Measurements from ENCODE around the gene GRAP.

The GRAP gene

DNA sequence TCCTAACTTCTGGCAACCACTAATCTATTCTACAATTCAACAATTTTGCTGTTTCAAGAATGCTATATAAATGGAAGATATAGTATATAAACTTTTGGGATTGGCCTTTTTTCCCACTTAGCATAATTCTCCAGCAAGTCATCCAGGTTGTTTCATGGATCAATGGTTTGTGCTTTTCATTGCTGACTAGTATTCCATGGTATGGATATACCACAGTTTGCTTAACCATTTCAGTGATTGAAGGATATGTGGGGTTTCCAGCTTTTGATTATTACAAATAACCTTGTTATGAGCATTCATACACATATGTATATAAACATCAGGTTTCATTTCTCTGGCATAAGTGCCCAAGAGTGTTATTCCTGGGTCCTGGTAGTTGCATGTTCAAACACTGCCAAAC lies 40.1 kb downstream of the GRAP start:
- DNase-seq (ENCODE audit: low spot score) = no peak
- TF ChIP-seq, protein P1, sequence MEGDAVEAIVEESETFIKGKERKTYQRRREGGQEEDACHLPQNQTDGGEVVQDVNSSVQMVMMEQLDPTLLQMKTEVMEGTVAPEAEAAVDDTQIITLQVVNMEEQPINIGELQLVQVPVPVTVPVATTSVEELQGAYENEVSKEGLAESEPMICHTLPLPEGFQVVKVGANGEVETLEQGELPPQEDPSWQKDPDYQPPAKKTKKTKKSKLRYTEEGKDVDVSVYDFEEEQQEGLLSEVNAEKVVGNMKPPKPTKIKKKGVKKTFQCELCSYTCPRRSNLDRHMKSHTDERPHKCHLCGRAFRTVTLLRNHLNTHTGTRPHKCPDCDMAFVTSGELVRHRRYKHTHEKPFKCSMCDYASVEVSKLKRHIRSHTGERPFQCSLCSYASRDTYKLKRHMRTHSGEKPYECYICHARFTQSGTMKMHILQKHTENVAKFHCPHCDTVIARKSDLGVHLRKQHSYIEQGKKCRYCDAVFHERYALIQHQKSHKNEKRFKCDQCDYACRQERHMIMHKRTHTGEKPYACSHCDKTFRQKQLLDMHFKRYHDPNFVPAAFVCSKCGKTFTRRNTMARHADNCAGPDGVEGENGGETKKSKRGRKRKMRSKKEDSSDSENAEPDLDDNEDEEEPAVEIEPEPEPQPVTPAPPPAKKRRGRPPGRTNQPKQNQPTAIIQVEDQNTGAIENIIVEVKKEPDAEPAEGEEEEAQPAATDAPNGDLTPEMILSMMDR (IDR thresholded peaks at IDR 0.05; ENCODE audit: extremely low read depth, missing control alignments) = no peak

- DNase-seq (ENCODE audit: low spot score) = no peak
- TF ChIP-seq, protein P1 (IDR thresholded peaks at IDR 0.05; ENCODE audit: extremely low read depth, missing control alignments) = no peak
These were observed 40.8 kb downstream of the GRAP start for GRCh38 chr17:19005789-19006430.

DNA sequence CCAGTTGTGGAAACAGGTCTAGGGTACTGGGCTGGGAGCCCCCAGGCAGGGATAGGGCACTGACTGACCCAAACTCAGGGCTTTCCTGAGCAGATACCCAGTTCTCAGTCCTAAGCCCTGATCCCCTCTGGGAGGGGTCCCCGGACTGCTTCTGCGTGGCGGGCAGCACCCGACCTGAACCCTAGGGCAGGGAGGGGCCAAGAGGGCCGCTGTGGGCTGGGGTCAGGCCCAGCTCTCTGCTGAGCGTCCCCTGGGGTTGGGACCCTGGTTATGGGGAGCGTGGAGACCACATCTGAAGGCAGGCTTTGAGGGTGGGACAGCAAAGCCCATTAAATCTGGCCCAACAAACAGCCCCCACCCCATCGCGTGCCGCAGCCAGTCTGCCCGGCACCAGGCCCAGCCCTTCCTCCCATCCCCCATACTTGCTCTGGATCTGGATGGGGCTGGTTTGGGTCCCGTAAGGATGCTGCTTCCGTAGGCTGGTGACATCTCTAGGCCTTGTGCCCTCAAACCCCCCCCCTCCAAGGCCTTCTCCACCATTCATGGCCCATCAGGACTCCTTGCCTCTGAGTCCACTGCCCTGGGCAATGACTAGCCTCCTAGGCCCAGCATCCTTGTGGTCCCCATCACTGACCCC lies 41.5 kb downstream of the GRAP start:
- no peak for DNase-seq (ENCODE audit: low spot score)
- TF ChIP-seq, protein P1 (IDR thresholded peaks at IDR 0.05; ENCODE audit: extremely low read depth, missing control alignments) = no peak

DNA sequence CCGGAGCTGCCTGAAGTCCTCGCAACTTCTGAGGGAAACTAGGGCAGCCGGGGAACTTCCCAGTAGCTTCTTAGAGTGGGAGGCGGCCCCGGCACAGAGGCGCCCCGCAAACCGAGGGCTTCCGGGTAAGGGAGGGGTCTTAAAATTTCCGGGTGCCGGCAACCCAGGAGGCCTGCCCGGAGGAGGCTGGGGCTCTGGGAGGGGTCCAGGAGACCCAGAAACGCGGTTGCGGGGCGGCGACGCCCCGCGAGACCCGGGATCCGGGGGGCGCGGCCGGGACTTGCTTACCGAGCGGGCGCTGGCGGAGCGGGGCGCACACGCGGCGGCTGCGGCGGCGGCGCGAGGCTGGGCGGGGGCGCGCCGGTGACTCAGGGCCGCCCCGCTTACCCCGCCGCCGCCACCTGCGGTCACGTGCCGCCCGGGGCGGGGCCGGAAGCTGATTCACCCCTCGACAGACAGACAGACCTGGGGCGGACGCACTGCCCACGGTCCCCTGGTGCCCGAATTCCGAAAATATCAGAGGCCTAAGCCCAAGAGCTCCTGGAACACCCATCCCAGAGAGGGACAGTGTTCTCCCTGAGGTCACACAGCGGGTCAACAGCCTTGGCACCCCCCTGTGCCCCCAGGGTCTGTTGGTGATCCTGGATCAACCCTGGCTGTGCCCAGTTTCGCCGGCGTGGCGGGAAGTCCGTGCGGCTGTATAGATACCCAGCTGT lies 42.2 kb downstream of the GRAP start, which contains the start of gene FAM83G:
FAM83G (minus strand) TSS at position 344 of the 716 bp plus-strand sequence. CDS start 723 bp downstream, outside the sequence.
- TF ChIP-seq, protein P1 (IDR thresholded peaks at IDR 0.05; ENCODE audit: extremely low read depth, missing control alignments) = no peak
- DNase-seq (ENCODE audit: low spot score) = peak; percentile 94

DNA sequence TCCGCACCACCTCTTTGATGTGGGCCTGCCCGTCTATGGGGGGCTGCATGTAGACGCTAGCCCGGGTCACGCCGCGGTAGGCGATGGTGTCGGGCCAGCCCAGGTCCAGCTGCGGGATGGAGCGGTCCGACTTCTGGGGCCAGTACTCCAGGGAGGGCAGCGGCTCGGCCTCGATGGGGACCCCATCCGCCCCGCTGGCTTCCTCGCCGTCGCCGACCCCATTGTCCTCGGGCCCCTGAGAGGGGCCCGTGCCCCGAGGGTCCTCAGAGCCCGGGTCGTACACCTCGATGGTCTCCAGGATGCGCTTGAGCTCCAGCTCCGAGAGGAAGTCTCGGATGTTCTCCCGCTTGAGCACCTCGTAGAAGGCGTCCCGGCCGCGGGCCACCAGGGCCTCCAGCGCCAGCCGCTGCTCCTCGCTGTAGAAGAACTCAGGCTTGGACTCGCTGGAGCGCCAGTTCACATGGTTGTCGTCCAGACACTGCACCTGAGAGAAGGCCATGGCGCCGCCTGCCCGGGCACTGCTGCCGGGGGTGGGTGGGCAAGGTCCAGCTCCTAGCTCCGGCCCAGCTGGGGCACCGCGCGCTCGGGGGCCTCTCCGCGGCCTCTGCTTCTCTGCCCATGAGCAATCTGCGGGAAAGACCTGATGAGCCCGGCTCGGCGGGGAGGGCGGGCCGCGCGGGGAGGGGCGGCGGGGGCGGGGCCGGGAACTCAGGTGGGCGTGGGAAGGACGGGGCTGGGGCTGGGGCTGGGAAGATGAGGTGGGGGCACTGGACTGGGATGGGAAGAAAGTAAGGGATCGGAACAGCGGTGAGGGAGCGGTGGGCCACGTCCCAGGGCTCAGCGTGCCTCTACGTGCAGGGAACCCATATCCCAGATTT lies 43.0 kb downstream of the GRAP start:
- peak; percentile 83 for DNase-seq (ENCODE audit: low spot score)
- TF ChIP-seq, protein P1 (IDR thresholded peaks at IDR 0.05; ENCODE audit: extremely low read depth, missing control alignments) = no peak

DNA sequence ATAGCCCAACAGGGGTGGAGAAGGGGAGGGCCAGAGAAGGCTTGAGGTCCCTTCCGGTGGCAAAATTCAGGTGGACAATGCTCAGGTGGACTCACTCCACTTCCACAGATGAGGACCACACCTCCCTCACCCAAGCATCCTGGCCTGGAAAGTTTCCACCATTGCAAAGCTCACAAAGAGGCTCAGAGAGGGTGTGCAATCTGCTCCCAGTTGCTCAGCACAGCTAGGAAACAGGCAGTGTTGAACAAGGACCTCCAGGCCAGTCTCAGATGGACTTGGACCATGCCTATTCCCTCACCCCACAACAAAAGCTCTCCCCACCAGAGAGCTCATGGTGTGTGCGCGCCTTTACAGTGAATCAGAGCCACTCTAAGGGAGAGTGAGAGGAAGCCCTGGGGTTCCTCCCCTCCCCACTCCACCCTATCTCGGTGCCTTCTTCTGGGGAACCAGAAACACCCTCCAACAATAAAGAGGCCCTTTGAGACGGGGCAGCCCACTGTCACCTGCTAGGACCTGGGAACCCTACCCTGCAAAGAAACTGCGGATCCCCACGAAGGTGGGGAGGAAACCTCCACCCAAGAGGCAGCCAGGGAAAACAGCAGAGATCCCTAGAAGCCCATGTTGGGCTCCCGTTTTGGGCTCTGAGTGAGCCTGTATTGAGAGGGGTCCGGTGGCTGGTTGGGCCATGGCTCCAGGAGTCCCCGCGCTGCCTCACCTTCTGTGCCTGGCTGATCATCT lies 43.8 kb downstream of the GRAP start:
- DNase-seq (ENCODE audit: low spot score) = no peak
- TF ChIP-seq, protein P1 (IDR thresholded peaks at IDR 0.05; ENCODE audit: extremely low read depth, missing control alignments) = no peak
